ENCODE results near the gene SMAD2. TPM values are rescaled to one million over a fixed set of nuclear protein-coding genes. Genes with fewer than 3 reads are reported as not detected.

SMAD2 gene
- total and polyA plus RNA-seq, 2 experiments from 2014 or later: 58.5 to 108 TPM

- H3K27ac ChIP-seq: no peak overlapping the region
- TF ChIP-seq EZH2phosphoT487 (IDR thresholded peaks at IDR 0.05; ENCODE audit: low read depth, severe bottlenecking, unreplicated experiment): no peak
- no peak for TF ChIP-seq EZH2 (IDR thresholded peaks at IDR 0.05; ENCODE audit: borderline replicate concordance)
- no peak for TF ChIP-seq CTCF (IDR thresholded peaks at IDR 0.05; ENCODE audit: poor library complexity)
- no peaks in the 10 kb centered on the region for H3K9me2 ChIP-seq (replicated peaks; ENCODE audit: insufficient read depth)
- no peaks in the 10 kb centered on the region for H4K20me1 ChIP-seq (ENCODE audit: insufficient read depth, poor library complexity, severe bottlenecking)
- H3K4me1 ChIP-seq (ENCODE audit: insufficient read depth): no peaks in the 10 kb centered on the region
- H3K36me3 ChIP-seq (replicated peaks; ENCODE audit: insufficient read depth, low read depth): no peaks in the 10 kb centered on the region
- no peaks in the 10 kb centered on the region for H3K9me3 ChIP-seq (ENCODE audit: low read depth)
- no peaks in the 10 kb centered on the region for H3K27me3 ChIP-seq
- DNase-seq (ENCODE audit: low spot score): no peak
- no peak overlapping the region for H3K4me2 ChIP-seq
- no peaks in the 10 kb centered on the region for H3K79me2 ChIP-seq
- WGBS (ENCODE audit: low lambda C conversion rate, missing lambda C conversion rate): 98% methylated on average over 6 of the region's 6 CpGs
- no peak overlapping the region for H3K4me3 ChIP-seq
- no peak overlapping the region for H2AFZ ChIP-seq
Measured at GRCh38 chr18:47802802-47803201, 127.7 kb downstream of the SMAD2 start.

- TF ChIP-seq EZH2phosphoT487 (IDR thresholded peaks at IDR 0.05; ENCODE audit: low read depth, severe bottlenecking, unreplicated experiment) (no peak), EZH2 (IDR thresholded peaks at IDR 0.05; ENCODE audit: borderline replicate concordance) (no peak), CTCF (IDR thresholded peaks at IDR 0.05; ENCODE audit: poor library complexity) (no peak)
- H3K27me3 ChIP-seq: no peaks in the 10 kb centered on the region
- no peaks in the 10 kb centered on the region for H3K9me3 ChIP-seq (ENCODE audit: low read depth)
- H3K4me2 ChIP-seq: no peak overlapping the region
- H3K9me2 ChIP-seq (replicated peaks; ENCODE audit: insufficient read depth): no peaks in the 10 kb centered on the region
- DNase-seq (ENCODE audit: low spot score): no peak
- H3K79me2 ChIP-seq: no peaks in the 10 kb centered on the region
- H2AFZ ChIP-seq: no peak overlapping the region
- no peaks in the 10 kb centered on the region for H3K4me1 ChIP-seq (ENCODE audit: insufficient read depth)
- H3K36me3 ChIP-seq (replicated peaks; ENCODE audit: insufficient read depth, low read depth): no peaks in the 10 kb centered on the region
- H3K4me3 ChIP-seq: no peak overlapping the region
- WGBS (ENCODE audit: low lambda C conversion rate, missing lambda C conversion rate): 71% methylated on average over 3 of the region's 3 CpGs
- H4K20me1 ChIP-seq (ENCODE audit: insufficient read depth, poor library complexity, severe bottlenecking): no peaks in the 10 kb centered on the region
- no peak overlapping the region for H3K27ac ChIP-seq
Measured at GRCh38 chr18:47801817-47802216, 128.6 kb downstream of the SMAD2 start.

GRCh38 chr18:47800756-47801155 lies 129.7 kb downstream of the SMAD2 start:
- 78% methylated on average over 6 of the region's 6 CpGs for WGBS (ENCODE audit: low lambda C conversion rate, missing lambda C conversion rate)
- no peaks in the 10 kb centered on the region for H3K9me3 ChIP-seq (ENCODE audit: low read depth)
- TF ChIP-seq EZH2phosphoT487 (IDR thresholded peaks at IDR 0.05; ENCODE audit: low read depth, severe bottlenecking, unreplicated experiment) (no peak), CTCF (IDR thresholded peaks at IDR 0.05; ENCODE audit: poor library complexity) (no peak), EZH2 (IDR thresholded peaks at IDR 0.05; ENCODE audit: borderline replicate concordance) (no peak)

GRCh38 chr18:47800248-47800647 lies 130.2 kb downstream of the SMAD2 start:
- H3K27me3 ChIP-seq: no peaks in the 10 kb centered on the region
- no peaks in the 10 kb centered on the region for H3K4me1 ChIP-seq (ENCODE audit: insufficient read depth)
- DNase-seq (ENCODE audit: low spot score): no peak
- H2AFZ ChIP-seq: no peak overlapping the region
- no peaks in the 10 kb centered on the region for H3K79me2 ChIP-seq
- H3K9me3 ChIP-seq (ENCODE audit: low read depth): no peaks in the 10 kb centered on the region
- TF ChIP-seq EZH2 (IDR thresholded peaks at IDR 0.05; ENCODE audit: borderline replicate concordance) (no peak), CTCF (IDR thresholded peaks at IDR 0.05; ENCODE audit: poor library complexity) (no peak), EZH2phosphoT487 (IDR thresholded peaks at IDR 0.05; ENCODE audit: low read depth, severe bottlenecking, unreplicated experiment) (no peak)
- 65% methylated on average over 10 of the region's 10 CpGs for WGBS (ENCODE audit: low lambda C conversion rate, missing lambda C conversion rate)
- H4K20me1 ChIP-seq (ENCODE audit: insufficient read depth, poor library complexity, severe bottlenecking): no peaks in the 10 kb centered on the region
- H3K36me3 ChIP-seq (replicated peaks; ENCODE audit: insufficient read depth, low read depth): no peaks in the 10 kb centered on the region
- no peak overlapping the region for H3K27ac ChIP-seq
- H3K4me2 ChIP-seq: no peak overlapping the region
- H3K9me2 ChIP-seq (replicated peaks; ENCODE audit: insufficient read depth): no peaks in the 10 kb centered on the region
- no peak overlapping the region for H3K4me3 ChIP-seq

More at GRCh38 chr18:47800756-47801155, 129.7 kb downstream of the SMAD2 start:
- Histone ChIP-seq H3K27ac (no peak overlapping the region), H3K9me2 (replicated peaks; ENCODE audit: insufficient read depth) (no peaks in the 10 kb centered on the region), H3K4me2 (no peak overlapping the region), H3K4me1 (ENCODE audit: insufficient read depth) (no peaks in the 10 kb centered on the region), H2AFZ (no peak overlapping the region), H3K27me3 (no peaks in the 10 kb centered on the region), H4K20me1 (ENCODE audit: insufficient read depth, poor library complexity, severe bottlenecking) (no peaks in the 10 kb centered on the region), H3K4me3 (no peak overlapping the region), H3K79me2 (no peaks in the 10 kb centered on the region), H3K36me3 (replicated peaks; ENCODE audit: insufficient read depth, low read depth) (no peaks in the 10 kb centered on the region)
- DNase-seq (ENCODE audit: low spot score): no peak
